ENCODE data around the gene PLXNA3. TPM values are rescaled to one million over a fixed set of nuclear protein-coding genes. Genes with fewer than 3 reads are reported as not detected.

The PLXNA3 gene
- total RNA-seq, 1 experiment from 2014 or later, result 89.3 TPM

DNA sequence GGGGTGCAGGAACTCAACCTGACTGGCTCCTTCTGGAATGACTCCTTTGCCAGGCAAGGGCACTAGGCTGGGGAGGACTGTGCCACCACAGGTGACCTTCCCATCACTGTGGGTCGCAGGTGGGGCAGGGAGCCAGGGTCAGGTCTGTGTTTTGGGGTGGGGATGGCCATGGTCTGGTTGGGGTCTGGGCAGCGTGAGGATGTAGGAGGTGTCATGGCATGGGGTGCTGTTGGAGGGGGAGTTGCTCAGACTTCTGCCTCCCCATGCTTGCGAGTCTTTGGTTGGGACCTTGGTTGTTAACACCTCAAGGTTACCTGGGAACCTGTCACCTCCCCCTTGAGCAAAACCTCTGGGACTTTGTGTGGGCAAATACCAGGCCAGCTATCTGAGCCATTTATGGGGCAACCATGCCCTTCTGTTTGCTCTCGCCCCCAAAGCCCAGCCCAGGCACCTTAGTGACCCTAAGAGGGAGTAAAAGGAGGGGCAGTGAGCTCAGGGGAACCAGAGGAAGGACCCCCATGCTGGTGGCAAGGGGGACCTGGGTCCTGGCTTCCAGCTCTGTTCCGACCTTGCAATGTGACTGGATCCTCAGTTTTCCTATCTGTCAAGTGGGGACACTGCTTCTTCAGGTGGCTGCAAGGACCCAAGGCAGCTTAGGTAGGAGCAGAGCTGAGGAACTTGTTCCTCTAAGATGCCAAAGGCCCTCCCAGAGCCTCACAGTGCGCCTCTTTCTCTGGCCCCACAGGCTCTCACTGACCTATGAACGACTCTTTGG, 23.5 kb upstream of the PLXNA3 start:
- Histone ChIP-seq H2AFZ (ENCODE audit: low read depth, low read length, poor library complexity, severe bottlenecking) (no peak overlapping the region), H3K27ac (ENCODE audit: low read depth, low read length) (no peak overlapping the region), H3K9me3 (ENCODE audit: control insufficient read depth in 1 of 2, insufficient read depth in 1 of 2, low read depth in 1 of 2, low read length in 2 of 2) (no peaks in the 10 kb centered on the region), H4K20me1 (ENCODE audit: insufficient read depth) (no peaks in the 10 kb centered on the region), H3K4me3 (replicated peaks in 1 of 2; ENCODE audit: low read depth in 1 of 2, low read length in 2 of 2) (no peak overlapping the region), H3K36me3 (ENCODE audit: control insufficient read depth in 1 of 2, insufficient read depth in 2 of 2, low read length in 2 of 2) (no peaks in the 10 kb centered on the region), H3K4me2 (ENCODE audit: low read length) (no peak overlapping the region), H3K4me1 (ENCODE audit: control insufficient read depth in 1 of 2, insufficient read depth in 2 of 2, low read length in 2 of 2) (peaks cover 3 to 15% of the 10 kb centered on the region in 2 experiments; a peak in 3 of 4 replicates), H3K9ac (ENCODE audit: low read length) (no peak overlapping the region), H3K27me3 (ENCODE audit: insufficient read depth, low read length) (no peaks in the 10 kb centered on the region), H3K79me2 (ENCODE audit: insufficient read depth, low read length) (peaks cover 23% of the 10 kb centered on the region), H3K9me2 (ENCODE audit: insufficient read depth) (no peaks in the 10 kb centered on the region)
- TF ChIP-seq MAX (IDR thresholded peaks at IDR 0.05) (no peak), ELF1 (IDR thresholded peaks at IDR 0.05; ENCODE audit: borderline replicate concordance, low read depth) (no peak), YY1 (IDR thresholded peaks at IDR 0.05; ENCODE audit: extremely low read depth, insufficient replicate concordance, low read depth, low read length) (no peak), RAD21 (IDR thresholded peaks at IDR 0.05; ENCODE audit: low read depth) (no peak)
- TF ChIP-seq, protein P1, sequence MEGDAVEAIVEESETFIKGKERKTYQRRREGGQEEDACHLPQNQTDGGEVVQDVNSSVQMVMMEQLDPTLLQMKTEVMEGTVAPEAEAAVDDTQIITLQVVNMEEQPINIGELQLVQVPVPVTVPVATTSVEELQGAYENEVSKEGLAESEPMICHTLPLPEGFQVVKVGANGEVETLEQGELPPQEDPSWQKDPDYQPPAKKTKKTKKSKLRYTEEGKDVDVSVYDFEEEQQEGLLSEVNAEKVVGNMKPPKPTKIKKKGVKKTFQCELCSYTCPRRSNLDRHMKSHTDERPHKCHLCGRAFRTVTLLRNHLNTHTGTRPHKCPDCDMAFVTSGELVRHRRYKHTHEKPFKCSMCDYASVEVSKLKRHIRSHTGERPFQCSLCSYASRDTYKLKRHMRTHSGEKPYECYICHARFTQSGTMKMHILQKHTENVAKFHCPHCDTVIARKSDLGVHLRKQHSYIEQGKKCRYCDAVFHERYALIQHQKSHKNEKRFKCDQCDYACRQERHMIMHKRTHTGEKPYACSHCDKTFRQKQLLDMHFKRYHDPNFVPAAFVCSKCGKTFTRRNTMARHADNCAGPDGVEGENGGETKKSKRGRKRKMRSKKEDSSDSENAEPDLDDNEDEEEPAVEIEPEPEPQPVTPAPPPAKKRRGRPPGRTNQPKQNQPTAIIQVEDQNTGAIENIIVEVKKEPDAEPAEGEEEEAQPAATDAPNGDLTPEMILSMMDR (IDR thresholded peaks at IDR 0.05 in 2 of 3, conservative IDR thresholded peaks at IDR 0.05 in 1 of 3; ENCODE audit: borderline replicate concordance in 1 of 3, insufficient read depth in 1 of 3, low read depth in 2 of 3, low read length in 2 of 3), result no peak
- intact Hi-C loops (cut with micrococcal nuclease), result no loop called here
- RAD21 ChIA-PET (ENCODE audit: low non-redundant PET in 1 of 2, low total read pairs in 2 of 2, uncharacterized antibody in 2 of 2, unreplicated experiment in 2 of 2), result interaction anchor here in 1 of 2 experiments (0.5 kb wide), 1 partner anchor 20 kb away, joined by 3 read pairs; no protein-coding TSS in a partner anchor
- CTCF ChIA-PET, result no interaction called here
- DNase-seq (ENCODE audit: low read depth, low spot score), result no peak
- ATAC-seq, result no peak
- BruUV-seq (replicated peaks), result no TSS peak
- POLR2A ChIA-PET, result no interaction called here
